Transverse colon (tissue), 3 donors: ENCODE results near the gene PODNL1.

ENCODE experiments used
- POLR2A ChIP-seq: fragments of 450-650 bp; IDR thresholded peaks from one replicate; pipeline ENCODE4 v1.6.1; 2016; ENCODE audit warnings: antibody characterized with exemption, mild to moderate bottlenecking, moderate library complexity
- TF ChIP-seq, protein P1 (sequence below), 5 experiments: fragments of 200-600 bp in 3 of 5; fragments of 450-650 bp in 2 of 5; sonication (generic) in 3 of 5; IDR thresholded peaks; 1 replicate in 2 of 5; 2 replicates in 3 of 5; pipeline ENCODE4 v1.5.1; 2016 to 2017; ENCODE audit warnings: antibody characterized with exemption in 5 of 5, inconsistent platforms in 3 of 5, mild to moderate bottlenecking in 2 of 5, moderate library complexity in 1 of 5

DNA sequence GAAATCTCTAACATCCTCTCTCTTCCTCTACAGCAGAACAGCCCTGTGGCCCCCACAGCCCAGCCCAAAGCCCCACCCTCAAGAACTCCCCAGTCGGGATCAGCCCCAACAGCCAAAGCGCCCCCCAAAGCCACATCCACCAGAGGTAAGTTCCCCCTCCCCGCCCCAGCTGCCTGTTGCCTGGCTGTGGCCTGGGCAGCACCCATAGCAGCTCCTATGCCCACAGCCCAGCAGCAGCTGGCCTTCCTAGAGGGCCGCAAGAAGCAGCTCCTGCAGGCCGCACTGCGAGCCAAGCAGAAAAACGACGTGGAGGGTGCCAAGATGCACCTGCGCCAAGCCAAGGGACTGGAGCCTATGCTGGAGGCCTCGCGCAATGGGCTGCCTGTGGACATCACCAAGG lies 17.7 kb downstream of the PODNL1 start:
- TF ChIP-seq, protein P1, sequence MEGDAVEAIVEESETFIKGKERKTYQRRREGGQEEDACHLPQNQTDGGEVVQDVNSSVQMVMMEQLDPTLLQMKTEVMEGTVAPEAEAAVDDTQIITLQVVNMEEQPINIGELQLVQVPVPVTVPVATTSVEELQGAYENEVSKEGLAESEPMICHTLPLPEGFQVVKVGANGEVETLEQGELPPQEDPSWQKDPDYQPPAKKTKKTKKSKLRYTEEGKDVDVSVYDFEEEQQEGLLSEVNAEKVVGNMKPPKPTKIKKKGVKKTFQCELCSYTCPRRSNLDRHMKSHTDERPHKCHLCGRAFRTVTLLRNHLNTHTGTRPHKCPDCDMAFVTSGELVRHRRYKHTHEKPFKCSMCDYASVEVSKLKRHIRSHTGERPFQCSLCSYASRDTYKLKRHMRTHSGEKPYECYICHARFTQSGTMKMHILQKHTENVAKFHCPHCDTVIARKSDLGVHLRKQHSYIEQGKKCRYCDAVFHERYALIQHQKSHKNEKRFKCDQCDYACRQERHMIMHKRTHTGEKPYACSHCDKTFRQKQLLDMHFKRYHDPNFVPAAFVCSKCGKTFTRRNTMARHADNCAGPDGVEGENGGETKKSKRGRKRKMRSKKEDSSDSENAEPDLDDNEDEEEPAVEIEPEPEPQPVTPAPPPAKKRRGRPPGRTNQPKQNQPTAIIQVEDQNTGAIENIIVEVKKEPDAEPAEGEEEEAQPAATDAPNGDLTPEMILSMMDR (IDR thresholded peaks at IDR 0.05) = no peak
- TF ChIP-seq POLR2A = no peak
